Glutamatergic neuron (in vitro differentiated cells): ENCODE results near the gene KRT6A. TPM values are rescaled to one million over a fixed set of nuclear protein-coding genes. Genes with fewer than 3 reads are reported as not detected.
"Not testable (repeated sequence)": the region's sequence is repeated elsewhere in the genome, so short reads cannot be mapped to it uniquely, and the experiment has no call there.

ENCODE experiments used
- DNase-seq: peaks from one replicate; pipeline ENCODE4 v3.0.0; 2022
- H3K27ac Mint-ChIP-seq: one replicate; pipeline ENCODE4 v1.8.0; 2020; ENCODE audit warnings: mild to moderate bottlenecking, mixed read lengths, inconsistent platforms; ENCODE audit not compliant: unreplicated experiment
- H3K27me3 Mint-ChIP-seq: one replicate; pipeline ENCODE4 v1.8.0; 2020; ENCODE audit warnings: mild to moderate bottlenecking, moderate library complexity, mixed read lengths, inconsistent platforms; ENCODE audit not compliant: unreplicated experiment
- H3K36me3 Mint-ChIP-seq: one replicate; pipeline ENCODE4 v1.8.0; 2020; ENCODE audit warnings: mild to moderate bottlenecking, mixed read lengths, inconsistent platforms; ENCODE audit not compliant: unreplicated experiment
- H3K4me1 Mint-ChIP-seq: one replicate; pipeline ENCODE4 v1.8.0; 2020; ENCODE audit warnings: mild to moderate bottlenecking, low read depth, mixed read lengths, inconsistent platforms; ENCODE audit not compliant: unreplicated experiment
- H3K4me3 Mint-ChIP-seq: one replicate; pipeline ENCODE4 v1.8.0; 2020; ENCODE audit warnings: mild to moderate bottlenecking, mixed read lengths, inconsistent platforms; ENCODE audit not compliant: unreplicated experiment
- H3K9me3 Mint-ChIP-seq: one replicate; pipeline ENCODE4 v1.8.0; 2020; ENCODE audit warnings: mild to moderate bottlenecking, moderate library complexity, mixed read lengths, inconsistent platforms; ENCODE audit not compliant: unreplicated experiment
- CTCF ChIP-seq: fragments of 200-600 bp; sonication (generic); IDR thresholded peaks from one replicate; pipeline ENCODE4 v1.5.0; 2021; ENCODE audit not compliant: partially characterized antibody, unreplicated experiment
- total RNA-seq: library from RNA; stranded (reverse); fragmentation: NEBNext Ultra II Directional; extraction: Animal tissue kit (Norgen Biotek cat#: 25700); gene quantifications from one replicate; pipeline ENCODE4 v1.2.1, GENCODE V29; 2021; ENCODE audit not compliant: unreplicated experiment

The KRT6A gene
- total RNA-seq, 1 donor from 2014 or later: not detected

- no peak for DNase-seq
- no peak overlapping the region for H3K27ac Mint-ChIP-seq
- H3K27me3 Mint-ChIP-seq: peaks cover 5% of the 10 kb centered on the region
- no peak overlapping the region for H3K4me3 Mint-ChIP-seq
- no peak for TF ChIP-seq CTCF
- no peaks in the 10 kb centered on the region for H3K36me3 Mint-ChIP-seq
- H3K9me3 Mint-ChIP-seq: no peaks in the 10 kb centered on the region
- H3K4me1 Mint-ChIP-seq: peaks cover 14% of the 10 kb centered on the region
Observed at GRCh38 chr12:52494518-52494917, 1.5 kb upstream of the KRT6A start.

GRCh38 chr12:52494100-52494499 is 1.0 kb upstream of the KRT6A start:
- no peak for TF ChIP-seq CTCF
- H3K27me3 Mint-ChIP-seq: peaks cover 5% of the 10 kb centered on the region
- no peak overlapping the region for H3K4me3 Mint-ChIP-seq
- no peak overlapping the region for H3K27ac Mint-ChIP-seq
- no peaks in the 10 kb centered on the region for H3K9me3 Mint-ChIP-seq
- DNase-seq: no peak
- no peaks in the 10 kb centered on the region for H3K36me3 Mint-ChIP-seq
- peaks cover 14% of the 10 kb centered on the region for H3K4me1 Mint-ChIP-seq

- not testable (repeated sequence) for DNase-seq, H3K4me3 Mint-ChIP-seq, H3K9me3 Mint-ChIP-seq, H3K4me1 Mint-ChIP-seq, H3K27me3 Mint-ChIP-seq, H3K27ac Mint-ChIP-seq, H3K36me3 Mint-ChIP-seq
Observed at GRCh38 chr12:52492405-52492804, 652 bp downstream of the KRT6A start.

GRCh38 chr12:52491495-52491894 is 1.6 kb downstream of the KRT6A start:
- not testable (repeated sequence) for H3K27me3 Mint-ChIP-seq, H3K4me1 Mint-ChIP-seq, H3K9me3 Mint-ChIP-seq, H3K4me3 Mint-ChIP-seq, DNase-seq, H3K27ac Mint-ChIP-seq, H3K36me3 Mint-ChIP-seq

GRCh38 chr12:52488736-52489135 is 4.3 kb downstream of the KRT6A start:
- Mint-ChIP-seq H3K4me3 (no peak overlapping the region), H3K27me3 (peaks cover 5% of the 10 kb centered on the region), H3K9me3 (no peaks in the 10 kb centered on the region), H3K4me1 (no peaks in the 10 kb centered on the region), H3K36me3 (peaks cover 5% of the 10 kb centered on the region), H3K27ac (no peak overlapping the region)
- TF ChIP-seq CTCF: no peak
- no peak for DNase-seq

GRCh38 chr12:52487744-52488443 is 5.2 kb downstream of the KRT6A start:
- not testable (repeated sequence) for H3K27ac Mint-ChIP-seq, H3K27me3 Mint-ChIP-seq, H3K4me3 Mint-ChIP-seq, DNase-seq, H3K4me1 Mint-ChIP-seq, H3K36me3 Mint-ChIP-seq, H3K9me3 Mint-ChIP-seq
